ENCODE measurements around the gene LYAR. TPM values are rescaled to one million over a fixed set of nuclear protein-coding genes. Genes with fewer than 3 reads are reported as not detected.

Gene LYAR
- total and polyA plus RNA-seq, 2 of the 13 experiments (the other 11 are each of a cell fraction or from before 2014, with no cell fraction given) = 7.8 to 94.2 TPM

DNA sequence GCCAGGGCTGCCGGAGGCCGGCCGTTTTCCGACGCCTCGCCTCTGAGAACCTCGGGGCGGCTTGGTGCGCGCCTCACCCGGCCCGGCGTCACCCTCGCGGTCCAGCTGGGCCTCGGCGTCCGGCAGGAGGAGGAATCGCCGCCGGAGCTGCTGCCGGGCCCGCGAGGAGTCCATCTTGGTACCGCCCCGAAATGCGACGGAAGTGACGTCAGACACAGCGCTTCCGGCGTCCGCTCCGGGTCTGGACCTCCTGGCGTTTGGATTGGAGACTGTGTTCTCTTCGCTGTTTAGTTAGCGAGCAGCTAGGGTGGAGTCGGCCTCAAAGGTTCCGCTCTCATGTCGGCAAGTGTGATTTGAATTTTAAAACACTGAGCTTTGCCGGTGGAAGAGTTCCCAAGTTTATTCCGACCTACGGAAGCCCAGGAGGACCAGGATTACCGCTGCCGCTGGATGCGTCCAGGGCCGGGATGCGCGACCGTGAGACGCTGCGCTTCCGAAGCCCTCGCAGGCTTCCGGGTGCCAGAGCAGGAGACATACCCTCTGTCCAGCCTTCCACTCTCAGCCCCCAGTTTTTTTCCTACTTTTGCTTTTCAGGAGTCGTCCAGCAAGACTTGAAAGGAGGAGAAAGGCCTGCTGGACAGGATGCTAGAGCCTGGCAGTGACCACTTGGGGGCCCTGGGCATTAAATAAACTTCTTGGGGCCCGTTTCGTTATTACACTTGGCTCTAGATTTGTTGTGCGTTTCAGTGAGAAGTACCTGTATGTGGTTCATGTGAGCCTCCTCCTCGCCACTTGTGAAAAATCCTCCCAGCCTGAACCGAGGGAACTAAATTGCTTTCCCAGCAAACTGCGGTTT is 41.7 kb downstream of the LYAR start, which contains the start of gene TMEM128 (continued):
- TF ChIP-seq CBX2 (IDR thresholded peaks at IDR 0.05; ENCODE audit: low read depth, low read length) = no peak
- no peak for TF ChIP-seq CBX2 (CRISPR knock-in tag; IDR thresholded peaks at IDR 0.05; ENCODE audit: low read depth)
- TF ChIP-seq, protein P1, sequence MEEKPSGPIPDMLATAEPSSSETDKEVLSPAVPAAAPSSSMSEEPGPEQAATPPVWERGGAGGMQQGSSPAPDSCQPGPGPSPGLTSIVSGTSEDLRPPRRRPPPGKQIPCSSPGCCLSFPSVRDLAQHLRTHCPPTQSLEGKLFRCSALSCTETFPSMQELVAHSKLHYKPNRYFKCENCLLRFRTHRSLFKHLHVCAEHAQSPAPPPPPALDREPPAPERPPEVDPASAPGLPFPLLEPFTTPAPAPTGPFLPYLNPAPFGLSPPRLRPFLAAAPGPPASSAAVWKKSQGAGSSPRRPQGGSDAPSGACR (CRISPR knock-in tag; IDR thresholded peaks at IDR 0.05) = 0 out of 2 replicates have a peak, but pooled peaks have one; percentile 71
- TF ChIP-seq HNRNPUL1 (IDR thresholded peaks at IDR 0.05; ENCODE audit: low read depth, low read length) = no peak
- TF ChIP-seq BORCS8-MEF2B (CRISPR knock-in tag; IDR thresholded peaks at IDR 0.05) = no peak; the same call in 1 of the 2 replicates
- no peak for TF ChIP-seq TRAFD1 (CRISPR knock-in tag; IDR thresholded peaks at IDR 0.05; ENCODE audit: borderline replicate concordance)
- TF ChIP-seq ONECUT2 (CRISPR knock-in tag; IDR thresholded peaks at IDR 0.05) = no peak
- TF ChIP-seq SALL1 (CRISPR knock-in tag; IDR thresholded peaks at IDR 0.05) = peak; percentile 78
- no peak for TF ChIP-seq NFIB (CRISPR knock-in tag; IDR thresholded peaks at IDR 0.05; ENCODE audit: borderline replicate concordance)
- no peak for TF ChIP-seq CHD2 (IDR thresholded peaks at IDR 0.05; ENCODE audit: low read depth, low read length)
- TF ChIP-seq ZNF704 (CRISPR knock-in tag; IDR thresholded peaks at IDR 0.05; ENCODE audit: borderline replicate concordance) = no peak
- TF ChIP-seq ZNF292 (CRISPR knock-in tag; IDR thresholded peaks at IDR 0.05; ENCODE audit: borderline replicate concordance, low read depth) = no peak; the same call in 1 of the 2 replicates
- TF ChIP-seq, protein P2, sequence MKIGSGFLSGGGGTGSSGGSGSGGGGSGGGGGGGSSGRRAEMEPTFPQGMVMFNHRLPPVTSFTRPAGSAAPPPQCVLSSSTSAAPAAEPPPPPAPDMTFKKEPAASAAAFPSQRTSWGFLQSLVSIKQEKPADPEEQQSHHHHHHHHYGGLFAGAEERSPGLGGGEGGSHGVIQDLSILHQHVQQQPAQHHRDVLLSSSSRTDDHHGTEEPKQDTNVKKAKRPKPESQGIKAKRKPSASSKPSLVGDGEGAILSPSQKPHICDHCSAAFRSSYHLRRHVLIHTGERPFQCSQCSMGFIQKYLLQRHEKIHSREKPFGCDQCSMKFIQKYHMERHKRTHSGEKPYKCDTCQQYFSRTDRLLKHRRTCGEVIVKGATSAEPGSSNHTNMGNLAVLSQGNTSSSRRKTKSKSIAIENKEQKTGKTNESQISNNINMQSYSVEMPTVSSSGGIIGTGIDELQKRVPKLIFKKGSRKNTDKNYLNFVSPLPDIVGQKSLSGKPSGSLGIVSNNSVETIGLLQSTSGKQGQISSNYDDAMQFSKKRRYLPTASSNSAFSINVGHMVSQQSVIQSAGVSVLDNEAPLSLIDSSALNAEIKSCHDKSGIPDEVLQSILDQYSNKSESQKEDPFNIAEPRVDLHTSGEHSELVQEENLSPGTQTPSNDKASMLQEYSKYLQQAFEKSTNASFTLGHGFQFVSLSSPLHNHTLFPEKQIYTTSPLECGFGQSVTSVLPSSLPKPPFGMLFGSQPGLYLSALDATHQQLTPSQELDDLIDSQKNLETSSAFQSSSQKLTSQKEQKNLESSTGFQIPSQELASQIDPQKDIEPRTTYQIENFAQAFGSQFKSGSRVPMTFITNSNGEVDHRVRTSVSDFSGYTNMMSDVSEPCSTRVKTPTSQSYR (CRISPR knock-in tag; IDR thresholded peaks at IDR 0.05; ENCODE audit: borderline replicate concordance) = no peak
- no peak for TF ChIP-seq ZNF101 (CRISPR knock-in tag; IDR thresholded peaks at IDR 0.05; ENCODE audit: borderline replicate concordance, low read depth)
- TF ChIP-seq ZBTB42 (CRISPR knock-in tag; IDR thresholded peaks at IDR 0.05) = peak; percentile 76; the same call in 1 of the 2 replicates
- TF ChIP-seq ASH2L (IDR thresholded peaks at IDR 0.05; ENCODE audit: insufficient read length, low read depth, low read length) = peak; percentile 96
- no peak for TF ChIP-seq POLR2AphosphoS2 (IDR thresholded peaks at IDR 0.05; ENCODE audit: low read depth, low read length)
- TF ChIP-seq KLF11 (CRISPR knock-in tag; IDR thresholded peaks at IDR 0.05) = no peak
- no peak for TF ChIP-seq MTA1 (CRISPR knock-in tag; IDR thresholded peaks at IDR 0.05; ENCODE audit: borderline replicate concordance)
- peak; percentile 82; the same call in 1 of the 2 replicates for TF ChIP-seq EEA1 (CRISPR knock-in tag; IDR thresholded peaks at IDR 0.05; ENCODE audit: borderline replicate concordance)
- no peak for TF ChIP-seq ZNF10 (CRISPR knock-in tag; IDR thresholded peaks at IDR 0.05; ENCODE audit: borderline replicate concordance, low read depth)
- no peak for TF ChIP-seq JUNB (CRISPR knock-in tag; IDR thresholded peaks at IDR 0.05; ENCODE audit: borderline replicate concordance)
- TF ChIP-seq RBAK (CRISPR knock-in tag; IDR thresholded peaks at IDR 0.05) = no peak

All from HepG2 (cell line).